Measurements from ENCODE around the gene RWDD4. TPM values are rescaled to one million over a fixed set of nuclear protein-coding genes. Genes with fewer than 3 reads are reported as not detected.

RWDD4 gene
- total RNA-seq, 1 donor from 2014 or later: 17.3 TPM

- no peak for DNase-seq (ENCODE audit: low spot score)
These were observed 58.7 kb downstream of the RWDD4 start for GRCh38 chr4:183600189-183600685.

GRCh38 chr4:183599690-183600089 is 59.3 kb downstream of the RWDD4 start:
- no peak for DNase-seq (ENCODE audit: low spot score)

- no peak for DNase-seq (ENCODE audit: low spot score)
These were observed 59.7 kb downstream of the RWDD4 start for GRCh38 chr4:183599284-183599683.

- DNase-seq (ENCODE audit: low spot score): no peak
These were observed 62.8 kb downstream of the RWDD4 start for GRCh38 chr4:183596067-183596757.

- DNase-seq (ENCODE audit: low spot score): no peak
These were observed 64.2 kb downstream of the RWDD4 start for GRCh38 chr4:183594823-183595222.

- no peak for DNase-seq (ENCODE audit: low spot score)
These were observed 67.7 kb downstream of the RWDD4 start for GRCh38 chr4:183591301-183591700.

Other genes starting within 250 kb of the RWDD4 start
- 15.0 TPM for gene CDKN2AIP, start 214.5 kb downstream of the RWDD4 start, total RNA-seq
- gene ING2, start 154.1 kb downstream of the RWDD4 start, total RNA-seq: 10.3 TPM
- 49.4 TPM for gene TRAPPC11, start 108 bp upstream of the RWDD4 start, total RNA-seq
- gene STOX2, start 246.1 kb upstream of the RWDD4 start, total RNA-seq: 38.1 TPM

All from ureter (tissue), 1 donor.